Measurements from ENCODE around the gene ITPR1.

Gene ITPR1

DNA sequence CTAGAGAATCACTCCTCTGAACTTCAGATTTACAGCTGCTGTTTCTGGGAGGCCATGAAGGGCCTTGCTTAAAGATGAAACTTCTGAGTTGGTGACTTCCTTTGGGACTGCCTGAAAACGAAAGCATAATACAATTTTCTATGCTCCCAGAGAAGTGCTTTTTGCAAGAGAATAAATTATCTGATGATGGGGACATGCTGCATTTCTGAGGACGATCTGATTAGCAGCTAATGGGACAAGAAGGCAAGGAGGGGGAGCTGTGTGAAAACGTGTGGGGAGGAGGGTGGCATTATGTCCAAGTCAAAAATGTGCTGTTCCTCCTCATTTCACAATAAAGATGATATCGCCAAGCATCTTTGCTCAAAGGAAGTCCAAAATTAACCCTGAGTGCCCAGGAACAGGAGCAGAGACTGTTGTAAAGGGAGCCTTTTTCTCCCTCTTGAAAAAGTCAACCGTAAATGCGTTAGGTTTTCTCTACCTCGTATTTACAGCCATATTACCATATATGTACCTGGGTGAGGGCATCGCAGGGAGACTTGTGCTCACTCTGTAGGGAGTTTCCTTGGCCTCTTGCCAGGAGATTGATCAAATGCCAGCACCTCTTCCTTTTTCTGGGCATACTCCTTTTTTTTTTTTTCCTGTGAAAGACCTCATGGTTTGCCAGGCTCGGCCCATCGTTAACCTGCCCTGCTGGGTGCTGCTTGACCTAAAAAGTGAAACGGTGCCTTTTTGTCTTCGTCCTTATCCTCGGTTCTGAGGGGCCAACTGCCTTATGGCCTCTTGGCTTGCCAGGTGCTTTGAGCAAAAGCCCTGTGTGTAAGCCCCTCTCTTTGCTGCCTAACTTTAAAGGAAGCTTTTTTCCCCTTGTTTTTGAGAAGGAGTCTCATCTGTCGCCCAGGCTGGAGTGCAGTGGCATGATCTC, 11.5 kb downstream of the ITPR1 start:
- no peak for DNase-seq (ENCODE audit: insufficient read length, low spot score)
- FAIRE-seq = no peak
- TF ChIP-seq, protein P1, sequence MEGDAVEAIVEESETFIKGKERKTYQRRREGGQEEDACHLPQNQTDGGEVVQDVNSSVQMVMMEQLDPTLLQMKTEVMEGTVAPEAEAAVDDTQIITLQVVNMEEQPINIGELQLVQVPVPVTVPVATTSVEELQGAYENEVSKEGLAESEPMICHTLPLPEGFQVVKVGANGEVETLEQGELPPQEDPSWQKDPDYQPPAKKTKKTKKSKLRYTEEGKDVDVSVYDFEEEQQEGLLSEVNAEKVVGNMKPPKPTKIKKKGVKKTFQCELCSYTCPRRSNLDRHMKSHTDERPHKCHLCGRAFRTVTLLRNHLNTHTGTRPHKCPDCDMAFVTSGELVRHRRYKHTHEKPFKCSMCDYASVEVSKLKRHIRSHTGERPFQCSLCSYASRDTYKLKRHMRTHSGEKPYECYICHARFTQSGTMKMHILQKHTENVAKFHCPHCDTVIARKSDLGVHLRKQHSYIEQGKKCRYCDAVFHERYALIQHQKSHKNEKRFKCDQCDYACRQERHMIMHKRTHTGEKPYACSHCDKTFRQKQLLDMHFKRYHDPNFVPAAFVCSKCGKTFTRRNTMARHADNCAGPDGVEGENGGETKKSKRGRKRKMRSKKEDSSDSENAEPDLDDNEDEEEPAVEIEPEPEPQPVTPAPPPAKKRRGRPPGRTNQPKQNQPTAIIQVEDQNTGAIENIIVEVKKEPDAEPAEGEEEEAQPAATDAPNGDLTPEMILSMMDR (IDR thresholded peaks at IDR 0.05; ENCODE audit: insufficient read depth, missing control alignments) = no peak

DNA sequence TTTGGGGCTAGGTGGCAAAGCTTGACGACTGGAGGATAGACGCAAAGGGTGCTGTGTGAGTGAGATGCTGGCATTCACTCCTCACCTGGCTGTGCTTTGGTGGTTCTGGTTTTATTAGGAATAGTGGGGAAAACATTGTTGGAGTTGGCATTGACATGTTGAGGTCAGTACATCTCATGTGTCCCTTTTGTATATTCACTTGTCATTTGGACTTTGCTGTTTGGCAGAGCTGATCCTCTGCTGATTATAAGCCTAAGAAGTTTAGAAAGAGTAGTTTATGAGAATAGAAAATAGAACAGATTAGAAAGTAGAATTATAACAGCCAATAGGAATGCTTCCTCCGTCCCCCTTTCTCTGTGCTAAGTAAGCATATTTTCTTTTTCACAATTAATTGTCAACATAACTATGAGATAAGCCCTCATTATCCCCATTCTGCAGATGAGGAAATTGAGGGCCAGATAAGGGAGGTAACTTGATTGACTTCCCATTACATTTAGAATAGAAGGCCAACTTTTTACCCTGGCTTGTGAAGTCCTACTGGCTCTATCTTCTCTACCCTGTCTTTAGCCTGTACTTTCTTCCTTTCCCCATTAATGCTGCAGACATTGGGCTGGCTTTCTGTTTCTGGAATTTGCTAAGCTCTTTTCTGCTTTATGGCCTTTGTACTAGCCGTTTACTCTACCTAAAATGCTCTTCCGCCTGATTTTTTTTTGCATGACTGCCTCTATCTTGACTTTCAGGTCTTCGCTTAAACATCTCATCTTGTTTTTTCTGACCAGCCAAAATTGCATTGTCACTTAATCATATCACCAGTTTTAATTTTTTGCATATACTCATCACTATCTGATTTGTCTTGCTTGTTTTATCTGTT, 12.8 kb downstream of the ITPR1 start:
- TF ChIP-seq, protein P1 (IDR thresholded peaks at IDR 0.05; ENCODE audit: insufficient read depth, missing control alignments) = no peak
- FAIRE-seq (no peak), DNase-seq (ENCODE audit: insufficient read length, low spot score) (no peak)

DNA sequence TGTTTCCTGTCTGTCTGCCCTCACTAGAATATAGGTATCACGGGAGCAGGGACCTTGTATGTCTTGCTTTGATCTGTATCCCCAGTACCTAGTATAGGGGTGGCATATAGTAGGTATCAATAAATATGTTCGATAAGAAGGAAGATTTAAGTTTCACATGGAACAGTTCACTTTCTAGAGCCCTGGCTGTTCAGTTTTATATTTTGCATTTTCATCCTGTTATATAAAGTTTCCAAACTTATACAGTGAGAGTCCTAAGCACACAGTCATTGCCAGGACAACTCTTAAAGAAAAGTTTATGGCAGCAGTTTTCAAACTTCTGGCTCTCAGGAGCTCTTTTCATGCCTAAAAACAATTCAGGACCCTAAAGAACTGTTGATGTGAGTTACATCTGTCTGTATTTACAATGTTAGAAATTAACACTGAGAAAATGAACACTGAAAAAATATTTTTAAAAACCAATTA, 13.4 kb downstream of the ITPR1 start:
- no peak for DNase-seq (ENCODE audit: insufficient read length, low spot score)
- no peak for FAIRE-seq
- TF ChIP-seq, protein P1 (IDR thresholded peaks at IDR 0.05; ENCODE audit: insufficient read depth, missing control alignments) = no peak

DNA sequence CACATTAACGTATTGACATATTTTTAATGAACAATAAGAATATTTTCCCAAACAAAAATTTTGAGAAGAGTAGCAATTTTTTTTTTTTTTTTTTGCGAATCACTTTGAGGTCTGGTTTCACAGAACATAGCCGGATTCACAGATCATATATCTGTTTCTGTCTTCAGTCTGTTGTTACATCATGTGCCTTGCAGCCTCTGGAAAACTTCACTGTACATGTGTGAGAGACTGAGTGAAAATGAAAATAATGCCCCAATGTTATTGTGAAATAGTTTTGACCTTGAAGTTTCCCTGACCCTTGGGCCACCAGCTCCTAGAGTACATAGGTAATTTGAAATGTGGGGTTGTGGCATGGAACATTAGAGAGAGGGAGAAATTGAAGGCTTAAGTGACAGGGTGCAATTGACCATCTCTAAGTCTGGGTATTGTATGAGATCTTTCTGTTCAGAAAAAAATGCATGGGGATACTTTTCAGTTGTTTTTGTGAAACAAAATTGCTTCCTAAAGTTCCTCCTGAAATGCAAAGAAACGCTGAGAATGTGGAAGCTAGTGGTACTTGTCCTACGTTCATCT, 14.0 kb downstream of the ITPR1 start:
- DNase-seq (ENCODE audit: insufficient read length, low spot score) (no peak), FAIRE-seq (no peak)
- TF ChIP-seq, protein P1 (IDR thresholded peaks at IDR 0.05; ENCODE audit: insufficient read depth, missing control alignments) = no peak

DNA sequence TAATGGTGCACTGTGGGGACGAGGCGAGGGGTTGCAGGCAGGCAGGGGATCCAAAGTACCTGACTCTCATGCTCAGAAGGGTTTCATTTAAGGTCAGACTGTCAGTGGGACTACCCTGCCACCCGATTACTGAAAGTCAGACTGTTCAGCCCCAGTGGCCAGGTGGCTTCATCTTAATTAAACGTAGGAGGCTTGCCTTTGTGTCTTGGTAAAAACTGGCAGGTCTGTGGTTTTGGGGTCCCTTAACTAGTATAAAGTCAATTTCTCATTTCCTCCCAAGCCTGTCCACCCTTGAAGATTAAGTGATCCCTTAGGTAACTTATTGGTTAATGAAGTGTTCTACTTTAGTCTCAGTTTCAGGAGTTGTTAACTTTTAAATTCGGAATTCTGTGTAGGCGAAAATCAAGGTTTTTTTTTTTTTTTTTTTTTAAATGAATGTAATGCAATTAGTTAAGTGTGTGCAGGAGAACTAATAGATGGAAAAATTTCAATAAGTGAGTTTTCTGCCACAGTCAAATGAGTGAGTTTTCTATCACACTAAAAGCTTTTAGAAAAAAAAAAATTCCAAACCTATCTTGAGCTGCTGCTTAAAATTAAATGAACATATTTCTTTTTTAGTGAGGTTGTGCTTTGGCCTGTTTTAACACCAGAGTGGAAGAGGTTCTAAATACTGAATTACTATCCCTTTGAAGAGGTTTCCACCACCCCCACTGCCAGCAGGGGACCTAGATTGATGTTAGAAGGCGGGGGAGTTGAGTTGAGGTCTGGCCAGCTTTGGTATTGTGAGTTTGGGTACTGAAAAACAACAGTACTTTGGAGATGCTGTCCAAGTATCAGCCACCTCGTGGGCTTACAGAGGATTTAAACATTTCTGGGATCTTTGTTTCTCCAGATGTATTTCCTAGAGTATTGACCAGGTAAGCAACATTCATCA, 15.2 kb downstream of the ITPR1 start:
- FAIRE-seq (no peak), DNase-seq (ENCODE audit: insufficient read length, low spot score) (no peak)
- TF ChIP-seq, protein P1 (IDR thresholded peaks at IDR 0.05; ENCODE audit: insufficient read depth, missing control alignments) = no peak

DNA sequence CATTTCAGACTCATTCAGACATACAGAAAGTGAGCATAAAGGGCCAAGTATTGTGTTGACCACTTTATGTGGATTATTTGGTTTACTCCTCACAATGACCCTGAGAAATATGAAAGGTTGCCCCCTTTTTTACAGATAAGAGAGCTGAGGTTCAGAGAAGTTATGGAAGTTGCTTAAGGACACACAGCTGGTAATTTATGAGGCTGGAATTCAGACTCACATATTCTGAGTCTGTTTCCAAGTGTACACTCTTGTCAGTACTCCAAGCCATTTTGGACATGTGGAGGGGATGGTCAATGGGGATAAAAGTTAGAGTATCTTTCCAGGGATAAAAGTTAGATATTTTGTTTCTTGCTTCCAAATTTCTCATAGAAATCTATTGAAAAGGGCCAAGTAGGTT, 15.9 kb downstream of the ITPR1 start:
- no peak for FAIRE-seq
- no peak for DNase-seq (ENCODE audit: insufficient read length, low spot score)
- TF ChIP-seq, protein P1 (IDR thresholded peaks at IDR 0.05; ENCODE audit: insufficient read depth, missing control alignments) = no peak

All from D721Med (cell line).